GM12878 (cell line): ENCODE data around the gene MFSD11.

ENCODE experiments used
- MEF2B ChIP-seq: fragments of 450-650 bp; IDR thresholded peaks from 2 replicates; pipeline ENCODE4 v1.6.1; 2018; ENCODE audit warnings: mild to moderate bottlenecking, moderate library complexity; ENCODE audit not compliant: partially characterized antibody, poor library complexity, severe bottlenecking
- MXI1 ChIP-seq: fragments of 150-350 bp; IDR thresholded peaks from 2 replicates; pipeline ENCODE4 v1.6.1; 2011; ENCODE audit warnings: low read depth, mild to moderate bottlenecking, inconsistent platforms, low read length, improper control_type of control experiment
- RBBP5 ChIP-seq: fragments of 200-600 bp; sonication (generic); conservative IDR thresholded peaks from 2 replicates; pipeline ENCODE4 v1.6.1; 2016
- TCF7 ChIP-seq: IDR thresholded peaks from 2 replicates; pipeline ENCODE4 v1.6.1; 2014; ENCODE audit warnings: antibody characterized with exemption, borderline replicate concordance
- TF ChIP-seq, protein P1 (sequence below), 3 experiments: IDR thresholded peaks in 2 of 3; conservative IDR thresholded peaks in 1 of 3; 2 replicates each; pipeline ENCODE4 v1.5.1; 2011; ENCODE audit warnings: low read depth in 3 of 3, low read length in 3 of 3, mild to moderate bottlenecking in 3 of 3, control low read depth in 2 of 3, moderate library complexity in 2 of 3, inconsistent platforms in 1 of 3, mixed read lengths in 1 of 3; ENCODE audit not compliant: control insufficient read depth in 2 of 3, insufficient read depth in 1 of 3; ENCODE audit errors: extremely low read depth in 1 of 3
- TF ChIP-seq, protein P2 (sequence below): fragments of 450-650 bp; IDR thresholded peaks from 2 replicates; pipeline ENCODE4 v1.6.1; 2017; ENCODE audit warnings: mild to moderate bottlenecking

DNA sequence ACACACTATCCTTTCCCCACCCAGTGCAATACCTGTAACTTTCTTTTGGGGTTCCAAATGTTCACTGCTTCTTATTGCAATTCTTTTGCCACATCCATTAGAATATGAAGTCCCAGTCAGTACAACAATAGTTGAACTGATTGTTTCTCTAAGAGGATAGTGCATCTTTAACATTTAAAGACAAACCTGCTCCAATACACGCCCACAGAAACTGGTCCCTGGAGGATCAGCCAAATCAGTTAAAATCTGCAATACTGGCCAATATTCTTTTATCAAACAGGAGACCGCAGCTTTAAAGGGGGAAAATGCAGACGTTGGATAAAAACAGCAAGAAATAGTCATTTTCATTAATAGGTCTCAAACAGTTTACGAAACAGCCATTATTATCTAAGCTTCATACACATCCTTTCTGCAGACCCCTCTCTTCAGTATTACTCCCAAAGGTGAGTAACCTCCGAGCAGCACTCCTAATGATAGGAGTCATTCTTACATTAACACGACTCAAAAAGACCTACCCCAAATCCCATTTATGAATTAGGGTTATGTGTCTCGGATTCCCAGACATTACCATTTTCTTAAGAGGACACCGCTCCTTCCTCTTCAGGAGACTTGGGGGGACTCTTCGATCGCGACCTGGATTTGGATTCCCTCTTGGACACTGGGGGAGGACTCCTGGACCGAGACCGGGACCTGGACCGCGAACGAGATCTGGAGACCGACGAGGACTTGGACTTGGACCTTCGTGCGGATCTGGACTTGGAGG, 2.2 kb upstream of the MFSD11 start:
- TF ChIP-seq, protein P1, sequence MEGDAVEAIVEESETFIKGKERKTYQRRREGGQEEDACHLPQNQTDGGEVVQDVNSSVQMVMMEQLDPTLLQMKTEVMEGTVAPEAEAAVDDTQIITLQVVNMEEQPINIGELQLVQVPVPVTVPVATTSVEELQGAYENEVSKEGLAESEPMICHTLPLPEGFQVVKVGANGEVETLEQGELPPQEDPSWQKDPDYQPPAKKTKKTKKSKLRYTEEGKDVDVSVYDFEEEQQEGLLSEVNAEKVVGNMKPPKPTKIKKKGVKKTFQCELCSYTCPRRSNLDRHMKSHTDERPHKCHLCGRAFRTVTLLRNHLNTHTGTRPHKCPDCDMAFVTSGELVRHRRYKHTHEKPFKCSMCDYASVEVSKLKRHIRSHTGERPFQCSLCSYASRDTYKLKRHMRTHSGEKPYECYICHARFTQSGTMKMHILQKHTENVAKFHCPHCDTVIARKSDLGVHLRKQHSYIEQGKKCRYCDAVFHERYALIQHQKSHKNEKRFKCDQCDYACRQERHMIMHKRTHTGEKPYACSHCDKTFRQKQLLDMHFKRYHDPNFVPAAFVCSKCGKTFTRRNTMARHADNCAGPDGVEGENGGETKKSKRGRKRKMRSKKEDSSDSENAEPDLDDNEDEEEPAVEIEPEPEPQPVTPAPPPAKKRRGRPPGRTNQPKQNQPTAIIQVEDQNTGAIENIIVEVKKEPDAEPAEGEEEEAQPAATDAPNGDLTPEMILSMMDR (IDR thresholded peaks at IDR 0.05 in 2 of 3, conservative IDR thresholded peaks at IDR 0.05 in 1 of 3; ENCODE audit: control insufficient read depth in 2 of 3, extremely low read depth in 1 of 3, insufficient read depth in 1 of 3, low read depth in 3 of 3, low read length in 3 of 3), result no peak
- TF ChIP-seq RBBP5, result no peak
- TF ChIP-seq TCF7, result no peak
- no peak for TF ChIP-seq MXI1
- TF ChIP-seq MEF2B, result peak; percentile 19
- TF ChIP-seq, protein P2, sequence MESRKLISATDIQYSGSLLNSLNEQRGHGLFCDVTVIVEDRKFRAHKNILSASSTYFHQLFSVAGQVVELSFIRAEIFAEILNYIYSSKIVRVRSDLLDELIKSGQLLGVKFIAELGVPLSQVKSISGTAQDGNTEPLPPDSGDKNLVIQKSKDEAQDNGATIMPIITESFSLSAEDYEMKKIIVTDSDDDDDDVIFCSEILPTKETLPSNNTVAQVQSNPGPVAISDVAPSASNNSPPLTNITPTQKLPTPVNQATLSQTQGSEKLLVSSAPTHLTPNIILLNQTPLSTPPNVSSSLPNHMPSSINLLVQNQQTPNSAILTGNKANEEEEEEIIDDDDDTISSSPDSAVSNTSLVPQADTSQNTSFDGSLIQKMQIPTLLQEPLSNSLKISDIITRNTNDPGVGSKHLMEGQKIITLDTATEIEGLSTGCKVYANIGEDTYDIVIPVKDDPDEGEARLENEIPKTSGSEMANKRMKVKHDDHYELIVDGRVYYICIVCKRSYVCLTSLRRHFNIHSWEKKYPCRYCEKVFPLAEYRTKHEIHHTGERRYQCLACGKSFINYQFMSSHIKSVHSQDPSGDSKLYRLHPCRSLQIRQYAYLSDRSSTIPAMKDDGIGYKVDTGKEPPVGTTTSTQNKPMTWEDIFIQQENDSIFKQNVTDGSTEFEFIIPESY, result no peak
